NCI-H1092 treated with DMSO at 0.1 percent for 48 hours (cell line): ENCODE data around the gene HASPIN.

Experiments
- DNase-seq: peaks from one replicate; lab custom pipeline; 2025; lab: John Stamatoyannopoulos, UW

The HASPIN gene

DNA sequence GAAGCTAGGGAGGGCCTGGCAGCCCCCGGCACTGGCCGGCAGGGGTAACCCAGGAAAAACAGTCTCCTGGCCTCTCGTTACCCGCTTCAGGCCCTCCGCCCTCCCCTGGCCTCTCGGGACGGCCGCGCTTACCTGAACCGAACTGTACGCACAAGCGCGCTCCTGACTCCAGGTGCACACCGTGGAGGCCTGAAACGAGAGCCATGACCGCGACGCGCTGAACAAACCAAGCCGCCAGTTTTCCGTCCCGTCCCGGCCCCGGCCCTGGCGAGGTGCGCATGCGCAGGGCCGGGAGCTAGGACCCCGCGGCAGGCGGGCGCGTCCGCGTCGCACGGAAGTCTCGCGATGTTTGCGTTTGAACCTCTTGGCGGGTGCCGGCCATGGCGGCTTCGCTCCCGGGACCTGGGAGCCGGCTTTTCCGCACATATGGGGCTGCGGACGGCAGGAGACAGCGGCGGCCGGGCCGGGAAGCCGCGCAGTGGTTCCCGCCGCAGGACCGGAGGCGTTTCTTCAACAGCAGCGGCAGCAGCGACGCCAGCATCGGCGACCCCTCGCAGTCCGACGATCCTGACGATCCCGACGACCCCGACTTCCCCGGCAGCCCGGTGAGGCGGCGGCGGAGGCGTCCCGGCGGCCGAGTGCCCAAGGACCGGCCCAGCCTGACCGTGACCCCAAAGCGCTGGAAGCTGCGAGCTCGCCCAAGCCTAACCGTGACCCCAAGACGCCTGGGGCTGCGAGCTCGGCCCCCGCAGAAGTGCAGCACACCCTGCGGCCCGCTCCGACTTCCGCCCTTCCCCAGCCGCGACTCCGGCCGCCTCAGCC, at the start of gene HASPIN:
HASPIN (plus strand) TSS at position 348 of the 822 bp plus-strand sequence; CDS start at position 381, 33 bp downstream.
- peak; percentile 72 for DNase-seq

DNA sequence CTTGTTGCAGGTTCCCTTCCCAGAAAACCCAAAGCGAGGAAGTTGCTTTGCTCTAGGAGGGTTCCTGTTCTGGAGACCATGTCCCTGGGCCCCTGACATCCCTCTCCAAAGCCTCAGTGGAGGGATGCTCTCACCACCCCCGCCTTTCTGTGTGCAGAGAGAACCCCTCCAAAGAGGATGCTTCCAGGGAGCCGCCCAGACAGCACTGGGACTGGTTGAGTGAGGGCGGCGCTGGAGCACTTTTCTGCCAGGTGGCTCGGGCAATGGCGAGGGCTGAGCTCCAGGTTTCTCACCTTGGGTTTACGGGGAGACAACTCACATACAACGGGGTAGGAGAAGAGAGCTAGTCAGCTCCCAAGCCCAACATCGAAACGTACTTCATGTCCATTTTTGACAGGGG, 47.8 kb upstream of the HASPIN start:
- no peak for DNase-seq

DNA sequence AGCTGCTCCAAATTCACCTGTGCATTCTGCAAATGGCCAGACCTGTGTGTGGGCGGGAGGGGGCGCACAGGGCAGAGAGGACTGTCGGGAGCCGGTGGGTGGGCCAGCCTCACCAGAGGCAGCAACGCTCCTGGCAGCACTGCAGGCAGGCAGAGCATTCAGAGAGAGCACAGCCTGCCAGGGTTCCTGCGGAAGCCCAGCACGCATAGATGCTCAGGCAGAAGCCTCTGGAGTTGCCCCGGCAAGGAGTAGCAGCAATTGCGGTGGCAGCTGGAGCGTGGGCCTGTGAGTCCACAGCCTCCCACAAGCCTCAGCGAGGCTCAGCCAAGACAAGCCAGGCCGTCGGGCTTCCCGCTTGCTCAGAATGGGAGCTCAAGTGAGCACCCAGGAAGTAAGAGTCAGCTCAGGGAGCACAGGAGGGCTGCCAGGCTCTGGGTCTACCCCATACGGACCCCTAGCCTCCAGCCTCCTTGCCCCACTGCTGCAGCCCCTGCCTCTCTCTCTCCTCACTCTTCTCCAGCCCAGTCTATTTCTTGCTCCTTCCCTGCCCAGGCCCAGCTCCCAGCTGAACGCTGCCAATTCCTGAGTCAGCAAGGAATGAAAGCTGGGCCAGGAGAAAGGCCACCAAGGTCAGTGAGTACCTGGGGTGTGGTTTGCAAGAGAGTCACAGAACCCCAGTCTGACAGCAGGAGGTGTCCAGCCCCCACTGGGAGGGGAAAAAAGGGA, 45.4 kb upstream of the HASPIN start:
- DNase-seq, result no peak

DNA sequence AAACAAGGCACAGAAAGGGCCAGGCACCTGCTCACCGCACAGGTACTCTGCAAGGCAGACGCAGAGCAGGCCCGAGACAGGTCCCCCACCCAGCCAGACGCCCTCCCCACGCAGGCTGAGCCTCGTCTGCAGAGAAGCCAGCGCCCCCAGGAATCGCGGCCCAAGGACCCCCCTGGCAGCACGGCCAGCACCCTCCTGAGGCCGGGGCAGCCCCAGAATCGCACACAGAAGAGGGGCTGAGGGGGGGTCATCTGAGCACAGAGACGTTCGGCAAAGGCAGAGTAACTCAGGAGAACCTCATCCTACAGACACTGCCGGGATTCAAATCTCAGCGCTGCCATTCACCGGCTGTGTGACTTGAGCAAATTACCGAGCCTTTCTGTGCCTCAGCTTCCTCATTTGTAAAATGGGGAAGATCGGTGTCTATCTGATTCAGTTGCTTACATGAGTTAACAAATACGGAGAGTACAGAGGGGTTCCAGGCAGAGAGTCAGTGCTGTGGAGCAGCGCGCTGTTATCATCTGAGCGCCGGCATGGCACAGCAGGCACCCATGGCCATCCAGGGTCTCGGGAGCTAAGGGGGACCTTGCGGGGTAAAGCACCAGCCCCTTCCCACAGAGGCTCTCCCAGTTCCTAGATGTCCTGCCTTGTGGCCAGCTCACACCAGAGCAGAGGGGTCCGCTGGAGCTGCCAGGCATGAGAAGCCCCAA, 44.7 kb upstream of the HASPIN start:
- no peak for DNase-seq

DNA sequence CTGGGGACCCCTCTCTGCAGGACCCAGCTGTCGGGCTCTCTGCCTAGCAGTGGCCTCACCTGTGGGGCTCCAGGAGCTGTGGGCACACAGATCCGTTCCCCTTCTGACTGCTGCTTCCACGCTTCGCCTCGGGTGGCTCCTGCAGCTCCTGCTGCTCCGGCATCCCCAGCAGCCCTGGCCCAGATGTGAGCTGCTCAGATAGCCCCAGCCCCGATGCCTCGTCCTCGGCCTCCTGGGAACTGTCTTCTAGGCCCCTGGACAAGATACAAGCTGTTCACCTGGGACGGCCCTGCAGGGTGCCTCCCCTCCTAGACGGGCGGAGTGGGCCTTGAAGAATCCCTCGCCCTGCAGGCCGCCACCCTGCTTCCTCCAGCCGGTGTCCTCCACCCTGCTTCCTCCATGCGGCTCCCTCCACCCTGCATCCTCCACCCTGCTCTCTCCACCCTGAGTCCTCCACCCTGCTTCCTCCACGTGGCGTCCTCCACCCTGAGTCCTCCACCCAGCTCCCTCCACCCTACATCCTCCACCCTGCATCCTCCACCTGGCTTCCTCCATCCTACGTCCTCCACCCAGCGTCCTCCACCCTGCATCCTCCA, 44.1 kb upstream of the HASPIN start:
- no peak for DNase-seq

DNA sequence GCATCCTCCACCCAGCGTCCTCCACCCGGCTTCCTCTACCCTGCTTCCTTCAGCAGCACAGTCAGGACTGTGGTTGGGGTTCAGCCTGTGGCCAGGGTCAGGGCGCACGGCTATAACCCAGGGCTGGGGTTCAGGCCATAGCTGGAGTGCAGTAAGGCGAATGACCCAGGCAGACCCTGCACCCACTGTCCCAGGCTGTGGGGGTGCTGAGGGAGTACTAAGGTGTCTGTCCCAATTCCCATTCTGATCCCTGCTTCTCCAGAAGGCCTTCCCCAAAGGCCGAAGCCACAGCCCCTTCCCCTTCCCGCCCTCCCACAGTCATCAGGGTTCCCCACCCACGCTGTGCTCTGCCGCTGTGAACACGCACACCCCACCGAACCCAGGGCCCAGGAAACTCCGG, 42.6 kb upstream of the HASPIN start:
- no peak for DNase-seq

DNA sequence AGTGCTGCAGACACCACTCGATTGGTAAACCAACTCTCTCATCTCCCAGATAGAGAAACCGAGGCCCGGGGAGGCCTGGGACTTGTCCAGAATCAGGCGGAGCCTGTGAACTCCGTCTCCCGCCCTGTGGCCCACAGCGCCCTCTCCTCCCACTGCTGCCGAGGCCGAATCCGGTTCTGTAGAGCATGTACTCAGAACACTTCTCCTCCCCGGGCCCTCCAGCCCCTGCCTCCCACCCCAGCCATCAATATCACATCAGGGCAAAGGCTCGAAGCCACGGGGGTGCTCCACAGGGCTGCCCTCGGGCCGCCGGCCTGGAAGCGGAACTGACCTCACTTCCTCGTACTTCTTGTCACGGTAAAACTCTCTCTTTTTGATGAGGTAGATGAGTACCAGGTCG, 42.1 kb upstream of the HASPIN start:
- no peak for DNase-seq

DNA sequence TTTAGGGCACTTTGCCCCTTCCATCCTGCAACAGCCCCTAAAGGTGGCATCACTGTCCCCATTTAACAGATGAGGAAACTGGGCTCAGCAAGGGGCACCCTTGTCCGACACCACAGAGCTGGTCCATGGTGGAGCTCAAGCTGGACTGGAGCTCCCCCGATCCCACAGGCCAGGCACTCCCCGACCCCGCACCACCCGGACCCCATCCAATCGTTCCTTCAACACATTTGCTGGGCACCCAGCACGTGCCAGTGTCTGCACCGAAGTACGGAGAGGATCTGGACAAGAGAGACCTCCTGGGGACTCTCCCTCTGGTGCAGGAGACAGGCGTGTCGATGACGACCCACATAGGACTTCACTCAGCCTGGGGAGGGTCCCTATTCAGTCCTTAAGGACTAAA, 41.7 kb upstream of the HASPIN start:
- no peak for DNase-seq

DNA sequence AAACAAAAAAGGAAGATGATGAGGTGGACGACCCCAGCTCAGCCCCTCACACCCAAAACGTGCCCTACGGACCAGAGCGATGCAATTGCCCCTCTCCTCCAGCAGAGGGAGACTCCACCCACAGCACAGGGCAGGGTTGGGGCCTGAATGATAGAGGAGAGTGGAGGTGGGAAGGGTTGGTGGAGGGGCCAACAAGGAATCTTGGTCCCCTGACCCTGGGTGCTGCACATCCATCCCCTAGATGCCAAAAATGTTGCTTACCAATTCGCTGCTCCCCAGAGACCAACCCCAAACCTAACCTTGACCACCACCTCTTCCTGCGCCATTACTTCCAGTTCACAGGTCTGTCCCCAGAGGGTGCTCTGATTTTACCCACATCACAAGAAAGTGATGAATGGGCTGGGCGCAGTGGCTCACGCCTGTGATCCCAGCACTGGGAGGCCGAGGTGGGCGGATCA, 40.6 kb upstream of the HASPIN start:
- DNase-seq, result no peak

DNA sequence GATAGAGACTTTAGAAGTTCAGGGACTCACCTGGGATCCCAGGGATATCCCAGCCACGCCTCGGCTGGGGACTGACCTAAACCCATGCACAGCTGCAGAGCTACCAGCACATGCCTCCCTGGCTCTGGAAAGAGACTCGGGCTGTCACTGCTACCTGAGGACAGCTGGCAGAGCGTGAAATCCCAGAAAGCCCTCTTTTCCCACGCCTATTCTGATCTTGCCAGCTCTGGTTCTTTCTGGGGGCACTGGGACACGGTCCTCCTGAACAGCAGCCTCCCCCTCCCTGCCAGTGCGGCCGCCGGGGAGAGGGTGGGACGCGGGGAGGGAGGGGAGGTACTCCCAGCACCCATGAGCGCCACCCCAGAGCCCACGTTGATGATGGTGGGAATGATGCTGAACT, 38.5 kb upstream of the HASPIN start:
- DNase-seq, result no peak

DNA sequence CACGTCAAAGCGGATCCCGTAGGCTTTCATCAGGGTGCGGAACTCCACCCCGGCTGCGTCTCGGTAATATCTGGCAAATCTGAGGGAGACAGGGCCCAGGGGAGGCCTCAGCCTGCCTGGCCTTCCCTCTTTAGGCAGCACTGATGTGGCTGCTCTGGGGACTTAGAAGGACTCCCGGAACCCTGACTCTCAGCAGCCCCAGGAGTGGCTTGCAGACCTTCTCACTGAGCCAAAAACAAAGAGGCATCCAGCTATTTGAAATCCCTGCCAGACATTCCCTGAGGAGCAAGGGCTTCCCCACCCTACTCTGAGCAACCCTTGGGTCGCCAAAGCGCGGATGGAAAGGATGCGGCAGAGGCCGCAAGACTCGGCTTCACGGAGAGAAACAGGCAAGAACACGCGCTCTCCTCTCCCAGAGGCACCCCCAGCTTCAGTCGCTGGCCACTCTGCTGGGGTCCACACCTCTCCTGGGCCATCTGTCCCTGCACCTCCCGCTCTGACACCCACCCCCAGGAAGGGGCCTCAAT, 35.6 kb upstream of the HASPIN start:
- DNase-seq, result no peak

DNA sequence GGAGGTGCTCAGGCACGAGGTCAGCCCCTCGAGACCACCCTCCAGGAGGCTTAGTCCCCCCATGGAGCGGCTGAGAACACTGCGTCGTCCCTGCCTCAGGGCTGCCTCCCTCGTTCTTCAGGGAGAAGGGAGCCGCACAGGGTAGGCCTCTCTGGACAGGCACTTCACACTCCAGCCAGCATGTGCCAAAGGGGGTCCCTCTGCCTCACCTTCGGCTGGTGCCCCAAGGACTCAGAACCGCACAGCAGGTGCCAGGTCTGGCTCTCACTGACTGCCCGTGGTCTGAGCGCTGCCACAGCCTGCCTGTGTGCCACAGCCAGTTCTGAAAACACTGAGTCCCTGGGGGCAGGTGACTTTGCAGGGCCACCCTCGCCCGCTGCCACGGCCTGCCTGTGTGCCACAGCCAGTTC, 34.8 kb upstream of the HASPIN start:
- DNase-seq, result no peak

DNA sequence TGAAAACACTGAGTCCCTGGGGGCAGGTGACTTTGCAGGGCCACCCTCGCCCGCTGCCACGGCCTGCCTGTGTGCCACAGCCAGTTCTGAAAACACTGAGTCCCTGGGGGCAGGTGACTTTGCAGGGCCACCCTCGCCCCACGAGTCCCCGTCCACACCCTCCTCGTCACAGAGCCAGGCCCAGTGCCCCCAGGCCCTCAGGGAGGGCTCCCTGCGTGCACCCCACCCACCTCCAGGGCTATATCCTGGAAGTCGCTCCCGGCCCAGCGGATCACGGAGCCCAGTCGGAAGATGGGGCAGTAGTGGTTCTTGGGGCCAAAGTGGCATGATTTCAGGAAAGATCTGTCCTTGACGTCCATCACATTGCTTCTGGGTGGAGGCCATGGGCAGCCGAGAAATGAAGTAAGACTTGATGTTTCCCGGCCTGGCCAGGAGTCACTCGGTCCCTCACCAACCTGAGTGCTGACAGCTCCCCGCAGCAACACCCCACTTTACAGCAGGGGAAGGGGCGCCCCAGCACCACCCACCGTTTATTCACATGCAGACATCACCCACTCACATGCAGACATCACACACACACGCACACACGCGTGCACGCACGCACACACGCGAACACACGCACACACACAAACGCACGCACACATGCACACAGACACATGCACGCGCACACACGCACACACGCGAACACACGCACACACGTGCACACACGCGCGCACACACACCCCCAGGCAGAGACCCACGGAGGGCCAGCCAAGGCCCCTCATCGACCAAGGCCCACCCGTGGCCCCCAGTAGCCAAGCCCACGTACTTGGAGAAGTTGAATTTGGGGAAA, 34.2 kb upstream of the HASPIN start:
- no peak for DNase-seq

DNA sequence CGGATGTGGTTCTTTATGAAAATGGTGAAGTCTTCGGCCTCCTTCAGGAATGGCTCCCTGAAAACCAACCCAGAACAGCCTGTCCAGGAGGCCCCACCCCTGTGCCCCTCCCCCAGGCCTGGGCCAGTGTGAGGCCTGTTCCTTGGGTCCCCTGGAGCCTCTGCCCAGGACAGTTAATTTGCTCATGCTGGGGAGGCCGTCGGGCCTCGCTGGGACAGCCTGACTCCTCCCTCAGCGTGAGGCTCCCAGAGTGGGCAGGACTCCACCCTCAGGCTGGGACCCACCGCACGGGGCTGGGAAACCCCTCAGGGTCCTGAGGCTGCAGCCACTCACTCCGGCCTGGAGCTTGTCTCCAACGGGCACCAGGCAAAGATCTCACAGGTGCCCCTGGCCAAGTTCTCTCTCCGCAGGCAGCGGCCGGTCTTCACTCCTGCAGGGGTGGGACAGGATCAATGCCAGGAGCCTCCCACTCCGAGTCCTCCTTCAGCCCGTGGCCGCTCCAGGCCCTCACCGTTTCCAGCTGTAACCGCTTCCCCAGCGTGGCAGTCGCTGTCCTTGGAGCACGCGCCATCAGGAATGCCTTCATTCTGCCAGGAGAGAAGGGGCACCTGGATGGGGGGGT, 33.5 kb upstream of the HASPIN start:
- no peak for DNase-seq

DNA sequence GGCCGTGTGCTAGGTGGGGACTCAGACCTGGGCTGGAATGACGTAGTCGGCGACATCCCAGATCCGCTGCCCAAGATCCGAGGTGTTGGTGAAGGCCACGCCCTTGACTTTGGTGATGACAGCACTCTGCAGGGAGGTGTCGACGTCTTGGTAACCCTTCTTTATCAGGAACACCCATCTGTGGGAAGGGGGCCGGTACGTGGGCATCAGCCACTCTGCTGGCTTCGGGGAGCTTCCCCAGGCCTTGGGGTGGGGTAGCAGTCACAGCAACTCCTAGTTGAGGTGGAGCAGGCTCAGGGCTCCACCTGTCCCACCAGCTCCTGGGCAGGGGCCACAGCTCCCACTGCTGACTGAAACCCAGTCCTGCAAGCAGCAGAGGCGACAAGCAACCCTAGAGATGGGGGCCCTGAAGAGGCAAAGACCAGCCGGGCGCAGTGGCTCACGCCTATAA, 32.1 kb upstream of the HASPIN start:
- DNase-seq, result no peak

DNA sequence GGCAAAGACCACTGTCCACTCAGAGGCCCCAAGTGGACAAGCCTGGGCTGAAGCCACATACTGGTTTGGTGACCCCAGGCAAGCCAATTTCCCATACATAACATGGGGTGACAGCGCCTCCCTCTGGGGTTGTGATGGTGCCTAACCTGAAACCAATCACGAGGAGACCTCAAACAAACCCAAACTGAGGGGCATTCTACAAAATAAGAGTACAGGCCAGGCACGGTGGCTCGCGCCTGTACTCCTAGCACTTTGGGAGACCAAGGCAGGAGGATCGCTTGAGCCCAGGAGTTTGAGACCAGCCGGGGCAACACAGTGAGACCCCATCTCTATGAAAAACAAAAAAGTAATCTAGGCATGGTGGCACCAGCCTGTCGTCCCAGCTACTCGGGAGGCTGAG, 31.4 kb upstream of the HASPIN start:
- DNase-seq, result no peak

DNA sequence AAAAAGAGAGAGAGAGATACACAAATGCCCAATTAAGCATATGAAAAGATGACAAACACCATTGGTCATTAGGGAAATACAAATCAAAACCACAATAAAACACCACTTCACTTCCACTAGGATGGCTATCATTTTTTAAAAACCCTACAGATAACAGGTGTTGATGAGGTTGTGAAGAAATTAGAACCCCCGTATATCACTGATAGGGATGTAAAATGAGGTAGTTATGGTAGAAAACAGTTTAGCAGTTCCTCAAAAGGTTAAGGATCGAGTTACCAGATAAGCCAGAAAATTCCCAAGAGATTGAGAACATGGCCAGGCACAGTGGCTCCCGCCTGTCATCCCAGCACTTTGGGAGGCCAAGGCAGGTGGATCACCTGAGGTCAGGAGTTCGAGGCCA, 30.6 kb upstream of the HASPIN start:
- no peak for DNase-seq

DNA sequence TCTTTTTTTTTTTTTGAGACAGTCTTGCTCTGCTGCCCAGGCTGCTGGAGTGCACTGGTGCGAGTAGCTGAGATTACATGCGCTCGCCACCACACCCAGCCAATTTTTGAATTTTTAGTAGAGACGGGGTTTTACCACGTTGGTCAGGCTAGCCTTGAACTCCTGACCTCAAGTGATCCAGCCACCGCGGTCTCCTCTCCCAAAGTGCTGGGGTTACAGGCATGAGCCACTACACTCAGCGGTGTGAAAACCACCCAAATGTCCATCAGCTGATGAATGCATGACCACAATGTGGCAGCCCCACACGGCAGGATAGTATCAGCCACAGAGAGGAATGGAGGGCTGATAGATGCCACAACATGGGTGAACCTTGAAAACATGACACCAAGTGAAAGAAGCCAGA, 29.9 kb upstream of the HASPIN start:
- DNase-seq, result no peak

DNA sequence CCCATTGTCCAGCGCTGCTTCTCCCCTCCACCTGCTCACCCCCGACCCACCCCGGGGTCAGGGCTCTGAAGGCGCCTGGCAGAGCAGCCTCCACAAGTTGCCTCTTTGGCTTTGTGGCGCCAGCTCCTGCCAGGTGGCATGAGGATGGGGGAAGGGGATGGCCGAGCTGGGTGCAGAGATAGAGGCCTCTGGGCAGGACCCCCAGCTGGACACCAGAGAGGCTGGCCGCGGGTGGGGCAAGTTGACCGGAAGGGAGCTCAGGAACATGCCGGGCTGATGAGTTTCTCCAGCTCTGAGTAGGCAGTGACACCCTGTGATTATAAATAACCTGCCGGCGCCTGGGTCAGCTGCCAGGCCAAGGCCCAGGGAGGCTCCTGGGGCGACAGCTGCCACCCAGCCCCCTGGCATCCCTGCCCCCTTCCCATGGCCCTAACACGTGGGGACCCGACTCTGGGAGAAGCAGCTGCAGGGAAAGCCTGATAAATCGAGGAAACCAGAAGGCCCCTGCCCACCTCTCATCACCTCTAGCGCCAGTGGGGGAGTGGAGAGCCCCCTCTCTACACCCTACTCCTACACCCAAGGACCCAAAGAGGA, 28.5 kb upstream of the HASPIN start:
- no peak for DNase-seq

DNA sequence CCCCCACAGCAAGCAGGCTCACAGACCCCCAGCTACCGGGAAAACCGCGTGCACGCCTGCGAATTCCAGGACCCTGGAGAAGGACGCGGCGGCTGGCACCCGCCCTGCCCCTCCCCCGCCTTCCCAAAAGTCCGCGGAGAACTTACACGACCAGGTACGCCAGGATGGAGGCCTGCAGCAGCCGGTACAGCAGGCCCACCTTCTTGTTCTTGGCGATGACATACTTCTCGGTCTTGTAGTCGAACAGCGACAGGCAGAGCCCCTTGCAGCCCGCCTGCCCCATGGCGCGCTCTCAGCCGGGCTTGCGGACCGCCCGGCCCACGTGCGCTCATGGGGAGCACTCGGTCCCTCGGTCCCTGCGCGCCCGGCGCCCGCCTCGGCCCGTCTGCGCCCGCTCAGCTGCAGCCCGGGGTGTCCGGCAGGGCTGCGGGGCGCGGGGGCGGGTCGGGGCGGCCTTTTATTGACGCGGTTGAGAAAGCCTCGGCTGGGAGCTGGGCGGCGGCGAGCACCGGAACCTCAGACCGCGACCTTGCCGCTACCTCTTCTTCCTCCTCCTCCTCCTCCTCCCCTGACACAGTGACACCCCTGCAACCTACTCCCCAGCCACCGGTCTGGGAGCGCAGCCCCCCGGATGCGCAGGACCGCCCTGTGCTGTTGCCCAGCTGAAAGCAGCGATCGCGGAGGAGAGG, 27.8 kb upstream of the HASPIN start, which contains the start of gene P2RX5:
P2RX5 (minus strand) TSS at position 433 of the 689 bp plus-strand sequence; CDS start at position 283, 150 bp downstream.
- no peak for DNase-seq
